GM19324 (cell line): ENCODE data around the gene PGLYRP3.
A peak's percentile ranks its signal among the peaks of the same experiment; 100 is the strongest.

Experiments used
- ATAC-seq: cut with Tn5 transposase; IDR thresholded peaks from one replicate; pipeline ENCODE4 v1.9.1; 2021; ENCODE audit warnings: mild to moderate bottlenecking, moderate library complexity; ENCODE audit not compliant: unreplicated experiment, low FRiP score

The PGLYRP3 gene

DNA sequence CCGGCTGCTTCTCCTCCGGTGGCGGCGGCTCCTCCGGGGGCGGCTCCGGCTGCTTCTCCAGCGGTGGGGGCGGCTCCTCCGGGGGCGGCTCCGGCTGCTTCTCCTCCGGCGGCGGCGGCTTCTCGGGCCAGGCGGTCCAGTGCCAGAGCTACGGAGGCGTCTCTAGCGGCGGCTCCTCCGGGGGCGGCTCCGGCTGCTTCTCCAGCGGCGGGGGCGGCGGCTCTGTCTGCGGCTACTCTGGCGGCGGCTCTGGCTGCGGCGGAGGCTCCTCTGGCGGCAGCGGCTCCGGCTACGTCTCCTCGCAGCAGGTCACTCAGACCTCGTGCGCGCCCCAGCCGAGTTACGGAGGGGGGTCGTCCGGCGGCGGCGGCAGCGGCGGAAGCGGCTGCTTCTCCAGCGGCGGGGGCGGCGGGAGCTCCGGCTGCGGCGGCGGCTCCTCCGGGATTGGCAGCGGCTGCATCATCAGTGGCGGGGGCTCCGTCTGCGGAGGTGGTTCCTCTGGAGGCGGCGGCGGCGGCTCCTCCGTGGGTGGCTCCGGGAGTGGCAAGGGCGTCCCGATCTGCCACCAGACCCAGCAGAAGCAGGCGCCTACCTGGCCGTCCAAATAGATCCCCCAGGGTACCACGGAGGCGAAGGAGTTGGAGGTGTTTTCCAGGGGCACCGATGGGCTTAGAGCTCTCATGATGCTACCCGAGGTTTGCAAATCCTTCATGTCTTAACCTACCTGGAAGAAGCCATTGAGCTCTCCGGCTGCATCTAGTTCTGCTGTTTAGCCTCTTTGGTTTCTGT lies 51.3 kb downstream of the PGLYRP3 start:
- no peak for ATAC-seq

DNA sequence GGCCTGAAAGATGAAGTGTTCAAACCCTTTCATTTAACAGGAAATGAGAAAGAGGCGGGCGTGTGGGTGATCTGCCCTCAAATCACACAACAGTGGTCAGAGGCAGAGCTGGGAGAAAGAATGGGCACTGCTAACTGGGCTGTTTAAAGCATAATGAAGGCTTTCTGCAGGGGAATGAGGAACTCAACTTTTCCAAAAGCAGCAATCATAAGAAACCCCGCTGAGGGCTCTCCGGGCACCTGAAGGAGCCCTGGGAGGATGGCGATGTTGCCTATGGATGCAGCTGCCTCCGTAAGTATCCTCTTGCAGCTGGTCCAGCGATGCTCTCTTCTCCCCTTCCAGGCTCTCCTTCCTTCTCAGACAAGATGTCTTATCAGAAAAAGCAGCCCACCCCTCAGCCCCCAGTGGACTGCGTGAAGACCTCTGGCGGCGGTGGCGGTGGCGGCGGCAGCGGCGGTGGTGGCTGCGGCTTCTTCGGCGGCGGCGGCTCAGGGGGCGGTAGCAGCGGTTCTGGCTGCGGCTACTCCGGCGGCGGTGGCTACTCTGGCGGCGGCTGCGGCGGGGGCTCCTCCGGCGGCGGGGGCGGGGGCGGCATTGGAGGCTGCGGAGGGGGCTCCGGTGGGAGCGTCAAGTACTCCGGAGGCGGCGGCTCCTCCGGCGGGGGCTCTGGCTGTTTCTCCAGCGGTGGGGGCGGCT lies 52.0 kb downstream of the PGLYRP3 start:
- no peak for ATAC-seq

DNA sequence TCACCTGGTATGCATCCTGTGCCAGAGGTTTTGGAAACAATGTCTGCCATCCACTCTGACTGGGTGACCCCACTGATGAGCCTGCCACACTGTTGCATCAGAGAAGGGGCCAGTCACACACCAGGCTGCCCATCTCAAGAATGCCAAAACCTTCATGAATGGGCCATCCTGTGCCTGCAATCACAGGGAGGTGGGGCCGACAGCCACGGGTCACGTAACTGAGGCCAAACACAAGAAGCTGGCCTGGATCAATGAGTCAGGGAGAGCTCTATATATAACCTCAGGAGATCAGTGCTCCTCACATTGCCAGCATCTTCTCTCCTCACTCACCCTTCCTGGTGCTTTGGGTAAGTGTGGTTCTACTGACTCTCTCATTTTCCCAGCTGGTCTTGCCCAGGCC lies 53.4 kb downstream of the PGLYRP3 start, which contains the start of gene LORICRIN:
TSS of gene LORICRIN (plus strand) at position 301 of the 400 bp plus-strand sequence. CDS start 1,263 bp downstream, outside the sequence.
- no peak for ATAC-seq

DNA sequence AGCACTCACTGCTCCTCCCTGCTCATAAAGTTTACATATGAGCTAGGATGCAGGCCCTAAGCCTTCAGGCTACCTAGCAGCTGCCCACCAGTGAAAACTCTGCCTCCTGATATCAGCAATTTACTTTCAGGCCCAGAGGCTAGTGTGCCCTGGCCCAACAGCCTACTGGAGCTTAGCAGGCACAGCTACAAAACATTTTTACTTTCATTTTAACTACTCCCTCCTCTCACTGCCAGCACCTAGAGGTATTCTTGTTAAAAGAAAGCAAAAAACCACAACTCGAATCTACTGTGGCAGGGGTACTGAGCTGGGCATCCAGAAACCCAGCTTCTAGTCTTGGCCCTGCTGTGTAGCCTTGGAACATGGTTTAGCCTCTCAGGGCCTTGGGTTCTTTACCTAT lies 59.1 kb downstream of the PGLYRP3 start:
- ATAC-seq: peak; percentile 71

DNA sequence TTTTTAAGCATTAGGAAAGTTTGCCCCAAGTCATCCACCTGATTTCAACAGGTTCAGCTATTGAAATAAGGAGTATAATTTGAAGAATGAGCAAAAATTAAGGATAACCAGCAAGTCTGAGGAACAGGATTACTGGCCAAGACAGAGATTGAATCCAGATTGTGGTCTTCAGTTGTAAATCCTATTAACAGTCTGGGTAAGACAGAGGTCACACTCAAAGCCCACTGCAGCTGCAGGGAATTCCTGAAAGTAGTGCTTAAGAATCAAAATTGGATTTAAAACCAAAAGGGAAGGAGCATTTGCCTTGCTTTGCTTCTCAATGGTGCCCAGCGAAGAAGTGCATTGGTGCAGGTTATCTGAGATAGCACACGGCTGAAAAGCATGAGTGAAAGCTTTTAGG lies 59.7 kb downstream of the PGLYRP3 start:
- ATAC-seq: no peak

DNA sequence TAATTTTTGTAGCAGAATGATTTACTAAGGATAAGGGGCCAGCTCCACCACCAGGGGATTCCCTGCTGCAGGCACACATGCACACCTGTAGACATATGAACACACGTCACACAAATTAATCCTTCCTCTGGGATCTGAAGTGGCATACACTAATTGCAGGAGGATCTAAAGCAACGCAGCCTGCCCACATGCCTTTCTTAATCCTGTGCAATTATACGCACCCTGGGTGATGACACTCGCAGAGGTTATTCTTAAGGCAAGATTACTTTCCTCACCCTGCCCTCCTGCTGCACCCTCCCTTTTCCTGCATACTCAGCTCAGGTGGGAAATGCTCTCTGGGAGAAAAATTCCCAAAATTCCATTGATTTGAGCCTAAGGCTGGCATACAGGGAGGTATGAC lies 60.8 kb downstream of the PGLYRP3 start:
- ATAC-seq: no peak

DNA sequence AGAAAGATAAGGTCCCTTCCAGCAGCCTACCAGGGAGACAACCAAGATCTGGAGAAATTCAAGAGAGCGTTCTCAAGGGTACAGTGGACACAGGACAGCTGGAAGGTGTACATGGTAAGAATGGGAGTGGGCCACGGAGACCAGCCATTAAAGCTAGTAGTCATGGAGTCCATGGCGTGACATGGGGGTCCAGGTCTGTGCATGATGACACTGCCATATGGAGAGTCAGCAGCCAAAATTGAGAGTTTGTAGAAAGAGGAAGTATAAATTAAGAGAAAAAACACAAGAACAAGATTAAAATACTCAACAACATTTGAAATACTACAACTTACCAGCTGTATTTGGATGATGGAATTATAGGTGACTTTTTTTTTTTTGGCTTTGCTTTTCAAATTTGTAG lies 61.2 kb downstream of the PGLYRP3 start:
- no peak for ATAC-seq

DNA sequence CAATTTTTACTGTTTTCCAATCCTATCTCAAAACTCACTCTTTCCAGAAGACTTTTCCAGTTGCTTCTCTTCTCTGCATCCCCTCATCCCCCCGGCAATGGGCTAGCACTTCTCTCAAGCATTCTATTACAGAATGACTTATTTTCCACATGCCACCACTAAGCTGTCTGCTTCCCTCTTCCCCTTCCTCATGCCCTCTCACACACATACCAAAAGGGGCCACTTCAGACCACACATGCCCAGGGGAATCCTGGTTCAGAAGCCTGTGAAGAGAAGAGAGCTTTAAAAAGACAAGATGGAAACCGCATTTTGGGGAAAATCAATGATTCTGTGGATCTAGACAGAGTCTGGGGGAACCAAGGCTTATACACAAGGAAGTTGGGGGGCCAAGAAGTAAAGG lies 61.7 kb downstream of the PGLYRP3 start:
- no peak for ATAC-seq

DNA sequence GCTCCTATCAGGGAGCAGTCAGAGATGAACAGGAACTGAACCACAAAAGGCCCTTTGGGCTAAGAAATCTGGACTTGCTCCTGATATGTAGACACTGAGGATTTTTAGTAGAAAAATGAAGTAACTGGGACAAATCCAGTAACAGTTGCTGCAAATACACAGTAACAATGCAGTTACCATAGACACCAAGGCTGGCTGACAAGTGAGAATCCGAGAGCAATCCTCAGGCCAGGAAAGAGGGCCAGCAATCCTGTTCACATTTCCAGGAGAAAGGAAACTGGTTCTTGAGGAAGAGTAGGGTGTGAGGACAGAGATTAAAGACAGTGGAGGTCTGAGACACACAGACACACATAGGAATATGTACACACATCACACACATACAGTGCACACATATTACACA lies 62.6 kb downstream of the PGLYRP3 start:
- ATAC-seq: no peak

DNA sequence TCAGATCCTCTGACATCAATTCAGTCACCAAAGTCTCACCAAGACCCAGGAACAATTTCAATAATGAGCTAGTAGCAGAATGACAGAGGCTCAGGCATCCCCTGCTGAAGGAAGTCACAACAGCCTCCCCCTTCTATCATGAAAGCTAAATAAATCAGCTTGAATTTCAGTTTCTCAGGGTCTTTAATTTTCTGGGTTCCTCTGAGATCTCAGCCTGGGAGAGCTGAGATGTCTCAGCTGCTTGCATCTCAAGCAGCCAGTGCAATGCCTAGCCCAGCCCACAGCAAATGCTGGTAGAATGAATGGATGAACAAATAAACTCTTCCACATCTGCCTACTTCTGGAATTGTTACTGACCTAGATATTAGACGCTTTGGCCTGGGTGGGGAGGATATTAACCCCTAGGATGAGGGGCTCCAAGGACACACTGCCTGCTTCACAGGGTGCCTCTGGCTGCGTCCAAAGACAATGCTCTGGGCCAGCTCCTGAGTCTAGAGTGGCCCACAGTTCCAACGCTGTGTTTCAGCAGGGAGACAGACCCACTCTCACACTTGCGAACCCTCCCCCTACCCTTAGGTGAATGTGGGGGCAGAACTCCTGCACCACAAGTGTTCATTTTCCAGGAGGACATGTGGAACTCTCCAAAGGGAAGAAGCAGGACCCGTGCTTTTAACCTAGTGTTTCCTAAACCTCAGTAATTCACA lies 64.4 kb downstream of the PGLYRP3 start:
- ATAC-seq: no peak
